ENCODE data around the gene RGS19. TPM values are rescaled to one million over a fixed set of nuclear protein-coding genes. Genes with fewer than 3 reads are reported as not detected.
"Not testable (repeated sequence)": the region's sequence is repeated elsewhere in the genome, so short reads cannot be mapped to it uniquely, and the experiment has no call there.

Gene RGS19
- total RNA-seq (2022), result 17.2 and 17.8 TPM in 2 replicates
- Bru-seq, nascent RNA, result percentile 33 among the genes with signal in this experiment
- BruChase-seq, experiment 1, labeled RNA remaining after a 6-hour chase, result percentile 47 among the genes with signal in this experiment
- BruChase-seq, experiment 2, labeled RNA remaining after a 2-hour chase, result percentile 46 among the genes with signal in this experiment
- long read RNA-seq, transcript RGS19-201 (6 exons, 1,510 nt), result major isoform, 18 of 30 reads
- long read RNA-seq, partial matches to known transcripts, result 2 of 30 reads
- long read RNA-seq, other reads (novel, unspliced or antisense), result 7 of 30 reads

GRCh38 chr20:64079273-64080012, at the start of gene RGS19:
Gene RGS19, minus strand, starts transcription at chr20:64079518. Its CDS starts 2,632 bp downstream, at chr20:64076886.
- BruUV-seq (replicated peaks), result no TSS peak
- H3K4me1 Mint-ChIP-seq (ENCODE audit: low read depth, unreplicated experiment), result peaks cover 32% of the 10 kb centered on the region
- DNase-seq, result peak; percentile 86

DNA sequence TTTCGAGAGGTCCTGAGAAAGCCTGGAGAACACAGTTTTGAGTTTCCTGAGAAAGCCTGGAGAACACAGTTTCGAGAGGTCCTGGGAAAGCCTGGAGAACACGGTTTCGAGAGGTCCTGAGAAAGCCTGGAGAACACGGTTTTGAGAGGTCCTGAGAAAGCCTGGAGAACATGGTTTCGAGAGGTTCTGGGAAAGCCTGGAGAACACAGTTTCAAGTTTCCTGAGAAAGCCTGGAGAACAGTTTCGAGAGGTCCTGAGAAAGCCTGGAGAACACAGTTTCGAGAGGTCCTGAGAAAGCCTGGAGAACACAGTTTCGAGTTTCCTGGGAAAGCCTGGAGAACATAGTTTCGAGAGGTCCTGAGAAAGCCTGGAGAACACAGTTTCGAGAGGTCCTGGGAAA, 44.2 kb upstream of the RGS19 start:
- H3K9me3 Mint-ChIP-seq (ENCODE audit: low read depth, unreplicated experiment); H3K36me3 Mint-ChIP-seq (ENCODE audit: insufficient read depth, unreplicated experiment); BruUV-seq (replicated peaks); H3K27ac Mint-ChIP-seq (ENCODE audit: unreplicated experiment); CTCF ChIA-PET; DNase-seq; H3K4me1 Mint-ChIP-seq (ENCODE audit: low read depth, unreplicated experiment); H3K4me3 Mint-ChIP-seq (ENCODE audit: low read depth, unreplicated experiment): not testable (repeated sequence)
- peaks cover 60% of the 10 kb centered on the region for H3K27me3 Mint-ChIP-seq (ENCODE audit: unreplicated experiment)
- intact Hi-C loops (cut with micrococcal nuclease; ENCODE audit: unreplicated experiment), result loop anchor here (5.0 kb wide), 2 partner anchors 41 to 86 kb away; partner anchors contain the start of genes C20orf204, LKAAEAR1 and OPRL1

More at GRCh38 chr20:64079273-64080012, at the start of gene RGS19:
- intact Hi-C loops (cut with micrococcal nuclease; ENCODE audit: unreplicated experiment), result loop anchor here (5.0 kb wide), 1 partner anchor 43 kb away; no protein-coding TSS in a partner anchor
- Mint-ChIP-seq H3K4me3 (ENCODE audit: low read depth, unreplicated experiment) (peak within 1 kb of the TSS; percentile 82), H3K9me3 (ENCODE audit: low read depth, unreplicated experiment) (no peaks in the 10 kb centered on the region), H3K27me3 (ENCODE audit: unreplicated experiment) (peaks cover 44% of the 10 kb centered on the region), H3K27ac (ENCODE audit: unreplicated experiment) (peak within 1 kb of the TSS; percentile 68), H3K36me3 (ENCODE audit: insufficient read depth, unreplicated experiment) (peaks cover 35% of the 10 kb centered on the region)
- TF ChIP-seq, protein P1, sequence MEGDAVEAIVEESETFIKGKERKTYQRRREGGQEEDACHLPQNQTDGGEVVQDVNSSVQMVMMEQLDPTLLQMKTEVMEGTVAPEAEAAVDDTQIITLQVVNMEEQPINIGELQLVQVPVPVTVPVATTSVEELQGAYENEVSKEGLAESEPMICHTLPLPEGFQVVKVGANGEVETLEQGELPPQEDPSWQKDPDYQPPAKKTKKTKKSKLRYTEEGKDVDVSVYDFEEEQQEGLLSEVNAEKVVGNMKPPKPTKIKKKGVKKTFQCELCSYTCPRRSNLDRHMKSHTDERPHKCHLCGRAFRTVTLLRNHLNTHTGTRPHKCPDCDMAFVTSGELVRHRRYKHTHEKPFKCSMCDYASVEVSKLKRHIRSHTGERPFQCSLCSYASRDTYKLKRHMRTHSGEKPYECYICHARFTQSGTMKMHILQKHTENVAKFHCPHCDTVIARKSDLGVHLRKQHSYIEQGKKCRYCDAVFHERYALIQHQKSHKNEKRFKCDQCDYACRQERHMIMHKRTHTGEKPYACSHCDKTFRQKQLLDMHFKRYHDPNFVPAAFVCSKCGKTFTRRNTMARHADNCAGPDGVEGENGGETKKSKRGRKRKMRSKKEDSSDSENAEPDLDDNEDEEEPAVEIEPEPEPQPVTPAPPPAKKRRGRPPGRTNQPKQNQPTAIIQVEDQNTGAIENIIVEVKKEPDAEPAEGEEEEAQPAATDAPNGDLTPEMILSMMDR (IDR thresholded peaks at IDR 0.05; ENCODE audit: unreplicated experiment), result no peak
- CTCF ChIA-PET, result interaction anchor here (0.6 to 1.2 kb wide), 4 partner anchors 10 to 1843 kb away, joined by 3 to 7 read pairs (median 4); no protein-coding TSS in a partner anchor

DNA sequence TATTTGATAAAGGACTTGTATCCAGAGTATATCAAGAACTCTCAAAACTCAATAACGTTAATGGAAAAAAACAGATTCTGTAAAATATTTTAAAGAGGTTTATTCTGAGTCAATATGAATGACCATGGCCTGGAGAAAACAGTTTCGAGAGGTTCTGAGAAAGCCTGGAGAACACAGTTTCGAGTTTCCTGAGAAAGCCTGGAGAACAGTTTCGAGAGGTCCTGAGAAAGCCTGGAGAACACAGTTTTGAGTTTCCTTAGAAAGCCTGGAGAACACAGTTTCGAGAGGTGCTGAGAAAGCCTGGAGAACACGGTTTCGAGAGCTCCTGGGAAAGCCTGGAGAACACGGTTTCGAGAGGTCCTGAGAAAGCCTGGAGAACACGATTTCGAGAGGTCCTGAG, 43.6 kb upstream of the RGS19 start:
- not testable (repeated sequence) for BruUV-seq (replicated peaks); DNase-seq; H3K9me3 Mint-ChIP-seq (ENCODE audit: low read depth, unreplicated experiment); H3K4me1 Mint-ChIP-seq (ENCODE audit: low read depth, unreplicated experiment); H3K27ac Mint-ChIP-seq (ENCODE audit: unreplicated experiment); H3K36me3 Mint-ChIP-seq (ENCODE audit: insufficient read depth, unreplicated experiment); H3K4me3 Mint-ChIP-seq (ENCODE audit: low read depth, unreplicated experiment)
- peaks cover 55% of the 10 kb centered on the region for H3K27me3 Mint-ChIP-seq (ENCODE audit: unreplicated experiment)
- intact Hi-C loops (cut with micrococcal nuclease; ENCODE audit: unreplicated experiment), result loop anchor here (5.0 kb wide), 2 partner anchors 41 to 86 kb away; partner anchors contain the start of genes C20orf204, LKAAEAR1 and OPRL1
- CTCF ChIA-PET, result interaction anchor here (0.5 kb wide), 1 partner anchor 23 kb away, joined by 5 read pairs; no protein-coding TSS in a partner anchor

DNA sequence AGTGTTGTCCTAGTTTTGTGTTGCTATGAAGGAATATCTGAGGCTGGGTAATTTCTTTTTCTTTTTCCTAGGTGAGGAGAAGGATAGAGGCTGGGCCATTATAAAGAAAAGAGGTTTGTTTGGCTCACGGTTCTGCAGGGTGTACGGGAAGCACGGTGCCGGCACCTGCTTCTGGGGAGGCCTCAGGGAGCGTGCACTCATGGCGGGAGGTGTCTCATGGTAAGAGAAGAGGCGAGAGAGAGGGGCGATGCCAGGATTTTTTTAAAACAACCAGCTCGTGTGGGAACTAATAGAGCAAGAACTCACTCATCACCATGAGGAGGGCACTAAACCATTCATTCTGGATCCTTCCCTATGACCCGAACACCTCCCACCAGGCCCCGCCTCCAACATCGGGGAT, 42.3 kb upstream of the RGS19 start:
- Mint-ChIP-seq H3K27me3 (ENCODE audit: unreplicated experiment) (peaks cover 60% of the 10 kb centered on the region), H3K9me3 (ENCODE audit: low read depth, unreplicated experiment) (no peaks in the 10 kb centered on the region), H3K4me3 (ENCODE audit: low read depth, unreplicated experiment) (no peak overlapping the region), H3K4me1 (ENCODE audit: low read depth, unreplicated experiment) (peaks cover 8% of the 10 kb centered on the region), H3K36me3 (ENCODE audit: insufficient read depth, unreplicated experiment) (no peaks in the 10 kb centered on the region), H3K27ac (ENCODE audit: unreplicated experiment) (no peak overlapping the region)
- no peak for DNase-seq
- BruUV-seq (replicated peaks), result no TSS peak
- TF ChIP-seq, protein P1 (IDR thresholded peaks at IDR 0.05; ENCODE audit: unreplicated experiment), result no peak
- CTCF ChIA-PET, result interaction anchor here (0.7 to 3.2 kb wide), 3 partner anchors 38 to 423 kb away, joined by 3 to 33 read pairs (median 11); no protein-coding TSS in a partner anchor
- intact Hi-C loops (cut with micrococcal nuclease; ENCODE audit: unreplicated experiment), result loop anchor here (5.0 kb wide), 2 partner anchors 39 to 84 kb away; partner anchors contain the start of genes C20orf204, LKAAEAR1 and OPRL1
